ENCODE results near the gene GSG1L2. TPM values are rescaled to one million over a fixed set of nuclear protein-coding genes. Genes with fewer than 3 reads are reported as not detected.

GSG1L2 gene
- polyA plus RNA-seq, 3 donors, result not detected

DNA sequence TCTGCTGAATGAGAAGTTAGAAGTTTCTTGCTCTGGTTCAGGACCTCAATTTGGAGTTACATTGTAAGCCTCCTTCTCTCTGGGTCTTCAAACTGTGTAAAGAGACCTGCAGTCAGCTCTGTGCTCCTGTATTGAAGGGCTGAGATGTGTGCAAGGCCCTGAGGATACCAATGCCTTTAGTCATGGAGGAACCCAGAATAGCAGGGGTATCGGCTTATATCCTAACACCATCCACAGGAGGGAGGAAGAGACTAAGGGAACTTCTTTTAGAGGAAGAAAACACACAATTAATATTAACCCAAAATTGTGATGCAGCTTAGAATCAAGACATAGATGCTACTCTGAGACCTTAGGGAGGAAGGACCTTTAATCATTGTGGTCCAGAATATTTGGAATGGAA, 40.3 kb upstream of the GSG1L2 start:
- no peaks in the 10 kb centered on the region for H3K79me2 ChIP-seq (ENCODE audit: insufficient read depth, low read length)
- H3K27me3 ChIP-seq (ENCODE audit: control insufficient read depth in 2 of 2, insufficient read depth in 2 of 2, low read length in 2 of 2), result no peaks in the 10 kb centered on the region
- no peak overlapping the region for H3K9ac ChIP-seq (ENCODE audit: insufficient read depth, low read length, poor library complexity, severe bottlenecking)
- Mint-ChIP-seq H3K27me3 (ENCODE audit: low read depth in 3 of 3) (peaks cover 0 to 7% (median 0%) of the 10 kb centered on the region in 3 donors), H3K36me3 (no peaks in the 10 kb centered on the region), H3K9me3 (peaks cover 3 to 30% (median 16%) of the 10 kb centered on the region in 7 donors), H3K4me1 (peaks cover 8% of the 10 kb centered on the region), H3K27ac (no peak overlapping the region), H3K4me3 (no peak overlapping the region)
- intact Hi-C loops (cut with micrococcal nuclease), result no loop called here
- H3K4me3 ChIP-seq (replicated peaks in 1 of 3; ENCODE audit: low read depth in 2 of 3, low read length in 3 of 3), result no peak overlapping the region
- TF ChIP-seq, protein P1, sequence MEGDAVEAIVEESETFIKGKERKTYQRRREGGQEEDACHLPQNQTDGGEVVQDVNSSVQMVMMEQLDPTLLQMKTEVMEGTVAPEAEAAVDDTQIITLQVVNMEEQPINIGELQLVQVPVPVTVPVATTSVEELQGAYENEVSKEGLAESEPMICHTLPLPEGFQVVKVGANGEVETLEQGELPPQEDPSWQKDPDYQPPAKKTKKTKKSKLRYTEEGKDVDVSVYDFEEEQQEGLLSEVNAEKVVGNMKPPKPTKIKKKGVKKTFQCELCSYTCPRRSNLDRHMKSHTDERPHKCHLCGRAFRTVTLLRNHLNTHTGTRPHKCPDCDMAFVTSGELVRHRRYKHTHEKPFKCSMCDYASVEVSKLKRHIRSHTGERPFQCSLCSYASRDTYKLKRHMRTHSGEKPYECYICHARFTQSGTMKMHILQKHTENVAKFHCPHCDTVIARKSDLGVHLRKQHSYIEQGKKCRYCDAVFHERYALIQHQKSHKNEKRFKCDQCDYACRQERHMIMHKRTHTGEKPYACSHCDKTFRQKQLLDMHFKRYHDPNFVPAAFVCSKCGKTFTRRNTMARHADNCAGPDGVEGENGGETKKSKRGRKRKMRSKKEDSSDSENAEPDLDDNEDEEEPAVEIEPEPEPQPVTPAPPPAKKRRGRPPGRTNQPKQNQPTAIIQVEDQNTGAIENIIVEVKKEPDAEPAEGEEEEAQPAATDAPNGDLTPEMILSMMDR (IDR thresholded peaks at IDR 0.05), result no peak
- no peaks in the 10 kb centered on the region for H3K36me3 ChIP-seq (replicated peaks in 1 of 2; ENCODE audit: control insufficient read depth in 1 of 2, insufficient read depth in 2 of 2, low read length in 2 of 2)
- no peaks in the 10 kb centered on the region for H4K20me1 ChIP-seq (ENCODE audit: insufficient read depth, low read length)
- DNase-seq, result no peak
- peaks cover 0 to 4% of the 10 kb centered on the region in 2 donors for H3K4me1 ChIP-seq (ENCODE audit: control insufficient read depth in 1 of 2, insufficient read depth in 2 of 2, low read length in 2 of 2)
- peaks cover 0 to 16% of the 10 kb centered on the region in 2 donors for H3K9me3 ChIP-seq (replicated peaks in 1 of 2; ENCODE audit: control insufficient read depth in 1 of 2, insufficient read depth in 1 of 2, low read length in 2 of 2)
- WGBS (ENCODE audit: insufficient coverage), result no CpG with 5 or more reads among the region's 1 CpG
- H3K27ac ChIP-seq (ENCODE audit: low read depth in 1 of 2, low read length in 2 of 2), result no peak overlapping the region
- H3K4me2 ChIP-seq (replicated peaks; ENCODE audit: extremely low read depth, low read length, poor library complexity, severe bottlenecking), result no peak overlapping the region
- no peak overlapping the region for H2AFZ ChIP-seq (ENCODE audit: insufficient read depth, low read depth, low read length, poor library complexity, severe bottlenecking)

DNA sequence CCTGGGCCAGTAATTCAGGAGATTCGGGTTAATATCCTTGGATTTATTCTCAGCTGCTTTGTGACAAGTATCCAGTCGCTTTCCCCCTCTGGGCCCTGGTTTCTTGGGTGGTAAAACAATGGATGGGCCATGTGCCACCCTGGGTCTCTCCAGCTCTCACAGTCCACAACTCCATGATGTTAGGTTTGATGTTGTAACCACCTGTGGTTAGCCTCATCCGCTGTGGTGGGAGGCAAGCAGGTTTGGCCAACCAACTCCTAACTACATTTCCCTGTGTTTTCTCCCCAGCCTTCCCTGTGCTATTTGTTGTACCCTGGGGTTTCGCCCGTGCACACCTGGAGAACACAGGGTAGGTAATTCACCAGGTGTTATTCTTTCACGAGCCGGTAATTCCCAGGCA, 39.0 kb upstream of the GSG1L2 start:
- TF ChIP-seq, protein P1 (IDR thresholded peaks at IDR 0.05), result no peak
- H3K4me1 Mint-ChIP-seq, result peaks cover 6% of the 10 kb centered on the region
- peaks cover 3 to 36% (median 19%) of the 10 kb centered on the region in 7 donors for H3K9me3 Mint-ChIP-seq
- peaks cover 0 to 7% (median 0%) of the 10 kb centered on the region in 3 donors for H3K27me3 Mint-ChIP-seq (ENCODE audit: low read depth in 3 of 3)
- Histone ChIP-seq H3K4me2 (replicated peaks; ENCODE audit: extremely low read depth, low read length, poor library complexity, severe bottlenecking) (no peak overlapping the region), H3K27me3 (ENCODE audit: control insufficient read depth in 2 of 2, insufficient read depth in 2 of 2, low read length in 2 of 2) (no peaks in the 10 kb centered on the region), H3K79me2 (ENCODE audit: insufficient read depth, low read length) (no peaks in the 10 kb centered on the region), H4K20me1 (ENCODE audit: insufficient read depth, low read length) (no peaks in the 10 kb centered on the region), H3K4me1 (ENCODE audit: control insufficient read depth in 1 of 2, insufficient read depth in 2 of 2, low read length in 2 of 2) (peaks cover 0 to 3% of the 10 kb centered on the region in 2 donors), H3K4me3 (replicated peaks in 1 of 3; ENCODE audit: low read depth in 2 of 3, low read length in 3 of 3) (no peak overlapping the region), H3K27ac (ENCODE audit: low read depth in 1 of 2, low read length in 2 of 2) (no peak overlapping the region), H2AFZ (ENCODE audit: insufficient read depth, low read depth, low read length, poor library complexity, severe bottlenecking) (no peak overlapping the region), H3K9me3 (replicated peaks in 1 of 2; ENCODE audit: control insufficient read depth in 1 of 2, insufficient read depth in 1 of 2, low read length in 2 of 2) (peaks cover 0 to 20% of the 10 kb centered on the region in 2 donors), H3K9ac (ENCODE audit: insufficient read depth, low read length, poor library complexity, severe bottlenecking) (no peak overlapping the region), H3K36me3 (replicated peaks in 1 of 2; ENCODE audit: control insufficient read depth in 1 of 2, insufficient read depth in 2 of 2, low read length in 2 of 2) (no peaks in the 10 kb centered on the region)
- H3K4me3 Mint-ChIP-seq, result no peak overlapping the region
- no peak for DNase-seq
- no peaks in the 10 kb centered on the region for H3K36me3 Mint-ChIP-seq
- intact Hi-C loops (cut with micrococcal nuclease), result no loop called here
- no peak overlapping the region for H3K27ac Mint-ChIP-seq
- no CpG with 5 or more reads among the region's 7 CpGs for WGBS (ENCODE audit: insufficient coverage)
